Activated CD4-positive, alpha-beta T cell treated with anti-CD3 and anti-CD28 coated beads, Interleukin-2, amount 50 U/mL, for 16 hours (primary cell): ENCODE data around the gene SDK1.
"Not testable (repeated sequence)": the region's sequence is repeated elsewhere in the genome, so short reads cannot be mapped to it uniquely, and the experiment has no call there.

Experiments
- DNase-seq: peaks from one replicate; pipeline ENCODE4 v3.0.0-alpha.2; 2020

SDK1 gene

DNA sequence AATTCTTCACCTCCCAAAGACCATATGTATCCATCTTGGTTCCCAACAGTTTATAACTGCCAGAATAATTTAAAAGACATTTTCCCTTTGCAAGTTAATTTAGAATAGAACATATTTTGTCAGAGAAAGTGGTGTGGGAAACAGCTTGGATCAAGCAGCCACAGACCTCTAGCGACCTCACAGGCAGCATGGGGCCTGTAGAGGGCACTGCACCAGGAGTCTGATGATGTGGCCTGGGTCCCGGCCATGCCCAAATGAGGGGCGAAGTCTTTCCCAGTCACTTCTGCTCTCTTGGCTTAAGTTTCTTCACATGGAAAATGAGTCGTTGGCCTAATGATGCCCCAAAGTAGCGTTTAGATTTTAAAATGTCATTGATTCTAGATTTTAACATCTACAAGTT, 243.2 kb downstream of the SDK1 start:
- DNase-seq: no peak

DNA sequence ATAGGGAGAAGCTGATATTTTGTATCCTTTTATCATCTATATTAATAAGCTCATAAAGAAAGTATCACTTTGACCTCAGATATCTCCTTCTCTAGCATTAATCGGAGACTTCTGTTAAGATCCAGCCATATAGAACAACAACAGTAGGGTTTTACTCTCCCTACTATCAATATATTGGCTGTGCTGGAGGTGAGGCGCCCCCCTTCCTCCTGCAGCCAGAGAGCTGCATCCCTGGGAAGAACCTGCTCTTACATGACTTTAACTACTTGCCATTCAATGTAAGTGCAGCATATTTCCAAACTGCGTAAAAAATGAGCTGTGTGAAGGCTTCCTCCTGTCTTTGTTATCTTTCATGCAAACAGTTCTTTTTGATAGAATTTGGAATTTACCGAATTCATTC, 247.8 kb downstream of the SDK1 start:
- no peak for DNase-seq

DNA sequence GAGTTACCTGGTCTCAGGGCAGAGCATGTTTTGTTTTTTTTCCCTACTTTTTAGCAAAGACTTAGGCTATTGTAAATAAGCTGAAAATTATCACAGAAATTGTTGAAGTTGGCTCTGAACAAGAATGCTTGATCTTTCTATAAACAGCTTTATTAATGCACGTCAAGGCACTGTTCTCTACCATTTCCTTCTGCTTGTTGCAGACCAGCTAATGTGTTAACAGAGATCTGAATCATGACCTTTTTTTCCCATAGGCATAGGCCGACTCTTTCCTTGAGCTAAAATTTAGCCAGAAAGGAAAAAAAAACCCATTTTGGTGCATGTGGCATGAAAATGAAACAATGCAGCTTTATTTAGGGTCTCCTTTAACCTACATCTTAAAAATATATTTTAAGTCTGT, 248.5 kb downstream of the SDK1 start:
- DNase-seq: no peak

GRCh38 chr7:3551536-3551935, 250.5 kb downstream of the SDK1 start:
- no peak for DNase-seq

GRCh38 chr7:3552499-3552898, 251.4 kb downstream of the SDK1 start:
- no peak for DNase-seq

DNA sequence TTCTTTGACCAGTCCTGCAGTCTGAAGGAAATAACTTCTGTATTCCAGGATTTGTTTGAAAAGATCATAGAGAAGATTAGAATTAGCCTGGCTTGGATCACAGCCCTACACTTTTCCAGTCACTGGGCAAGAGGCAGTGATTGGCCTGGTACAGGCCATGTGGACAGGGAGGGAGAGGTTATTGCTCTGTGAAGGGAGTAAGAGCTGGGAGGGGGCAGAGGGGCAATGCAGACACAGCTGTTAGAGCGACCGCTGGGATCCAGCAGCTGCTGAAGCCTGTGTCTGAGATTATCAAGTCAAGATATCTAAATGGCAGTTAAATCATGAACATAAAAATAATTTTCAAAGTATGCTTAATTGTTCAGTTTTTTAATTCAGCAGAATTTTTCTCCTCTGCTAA, 257.3 kb downstream of the SDK1 start:
- DNase-seq: no peak

GRCh38 chr7:3559278-3559677, 258.2 kb downstream of the SDK1 start:
- DNase-seq: no peak

GRCh38 chr7:3560495-3560894, 259.4 kb downstream of the SDK1 start:
- no peak for DNase-seq

DNA sequence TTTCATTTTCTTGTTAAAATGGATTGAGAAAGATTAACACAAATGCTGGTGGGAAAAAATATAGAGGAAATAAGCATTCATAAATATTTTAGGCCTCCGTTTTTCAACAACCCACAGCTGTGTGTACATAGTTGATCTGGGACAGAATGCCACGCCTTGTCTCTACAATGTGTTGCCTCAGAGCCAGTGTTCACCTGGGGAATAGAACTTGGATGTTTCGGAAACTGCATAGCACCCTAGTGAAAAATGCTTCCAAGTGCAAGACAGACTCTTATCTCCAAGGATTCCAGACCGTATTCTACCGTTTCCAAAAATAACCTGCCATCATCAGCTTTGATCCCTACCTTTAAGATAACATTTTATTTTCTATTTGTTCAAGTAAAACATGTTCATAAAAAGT, 260.9 kb downstream of the SDK1 start:
- DNase-seq: no peak

GRCh38 chr7:3564231-3564630, 263.2 kb downstream of the SDK1 start:
- no peak for DNase-seq

GRCh38 chr7:3568516-3568915, 267.5 kb downstream of the SDK1 start:
- no peak for DNase-seq

DNA sequence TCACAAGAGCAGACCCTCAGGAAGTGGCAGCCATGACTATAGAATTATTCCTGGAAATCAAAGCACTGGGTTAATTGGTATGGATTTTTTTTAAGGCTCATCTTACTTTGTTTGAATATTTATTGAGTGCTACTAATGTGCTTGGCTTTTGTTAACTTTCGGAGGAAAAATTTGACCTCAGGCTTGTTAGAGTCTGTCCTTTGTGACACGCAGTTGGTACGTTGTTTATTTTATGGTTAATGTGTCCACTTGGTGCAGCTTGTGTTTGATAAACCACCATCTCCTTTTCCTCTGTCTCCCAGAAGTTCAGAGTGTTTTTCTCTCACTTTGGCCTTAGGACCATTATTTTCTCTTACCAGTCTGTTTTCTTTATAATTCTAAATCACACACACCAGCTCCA, 268.6 kb downstream of the SDK1 start:
- DNase-seq: no peak

DNA sequence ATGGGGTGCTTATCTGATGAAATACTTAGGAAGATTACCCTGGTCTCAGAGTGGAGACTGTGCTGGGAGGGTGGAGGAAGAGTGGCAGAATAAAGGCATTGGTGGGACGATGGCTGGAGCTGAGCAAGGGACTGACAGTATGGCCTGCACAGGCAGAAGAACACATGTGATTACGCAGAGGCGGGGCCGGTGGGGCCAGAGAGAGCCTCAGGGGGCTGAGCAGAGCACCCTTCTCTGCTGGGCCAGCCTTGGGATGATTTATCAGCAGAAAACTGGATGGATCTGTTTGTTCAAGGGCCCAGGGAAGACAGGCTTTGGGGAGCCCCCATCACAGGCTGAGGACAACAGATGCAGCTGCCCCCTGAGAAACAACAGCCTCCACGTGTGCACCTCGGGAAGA, 272.1 kb downstream of the SDK1 start:
- no peak for DNase-seq

DNA sequence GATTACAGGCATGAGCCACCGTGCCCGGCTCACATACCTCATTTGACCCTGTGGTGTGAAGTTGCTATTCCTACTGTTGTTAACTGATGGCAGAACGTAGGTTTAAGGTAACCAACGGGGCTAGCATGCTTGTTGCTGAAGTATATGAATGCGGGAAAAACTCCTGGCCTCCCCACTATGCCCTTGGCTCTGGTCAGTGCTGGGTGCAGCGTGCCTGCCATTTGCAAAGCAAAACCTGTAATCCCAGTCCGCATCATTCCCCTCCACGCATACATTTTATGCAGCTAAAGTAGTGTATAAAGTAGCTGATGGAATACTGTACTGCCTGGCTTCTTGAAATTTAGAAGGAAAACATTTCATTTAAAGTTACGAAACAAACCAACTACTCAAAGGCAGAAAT, 273.3 kb downstream of the SDK1 start:
- no peak for DNase-seq

DNA sequence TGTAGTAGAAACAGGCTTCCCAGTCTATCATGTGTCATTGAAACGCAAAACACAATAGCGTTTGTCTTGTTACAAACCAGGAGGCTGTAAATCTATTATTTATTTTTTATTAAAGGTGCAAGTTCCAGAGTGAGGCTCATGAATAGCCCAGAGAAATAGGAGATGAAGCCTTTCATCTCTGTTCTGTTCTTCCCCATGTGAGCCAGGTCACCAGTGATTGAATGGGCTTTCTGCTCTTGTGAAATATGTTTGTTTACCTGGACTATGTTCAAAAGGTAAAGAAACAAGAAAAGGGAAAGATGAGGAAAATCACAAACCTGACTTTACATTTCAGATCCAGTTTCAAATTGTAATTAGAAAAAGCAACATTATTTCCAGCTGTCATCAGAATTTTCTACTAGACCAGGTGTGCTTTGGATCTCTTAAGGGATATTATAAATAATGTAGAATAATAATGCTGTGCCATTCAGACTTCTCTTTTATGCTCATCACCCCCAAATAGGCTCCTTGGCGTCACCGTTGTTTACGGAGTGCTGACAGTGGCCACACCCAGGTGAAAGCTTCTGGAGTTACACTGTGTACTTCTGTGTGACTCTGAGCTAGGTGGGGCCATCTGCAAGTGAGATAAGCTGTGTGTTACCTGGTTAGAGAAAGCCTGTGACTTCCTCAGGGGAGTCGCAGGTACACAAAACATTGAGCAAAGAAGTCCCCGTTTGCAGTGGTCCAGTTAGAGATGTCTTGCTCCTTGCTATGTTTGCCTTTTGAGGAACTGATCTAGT, 274.9 kb downstream of the SDK1 start:
- no peak for DNase-seq

DNA sequence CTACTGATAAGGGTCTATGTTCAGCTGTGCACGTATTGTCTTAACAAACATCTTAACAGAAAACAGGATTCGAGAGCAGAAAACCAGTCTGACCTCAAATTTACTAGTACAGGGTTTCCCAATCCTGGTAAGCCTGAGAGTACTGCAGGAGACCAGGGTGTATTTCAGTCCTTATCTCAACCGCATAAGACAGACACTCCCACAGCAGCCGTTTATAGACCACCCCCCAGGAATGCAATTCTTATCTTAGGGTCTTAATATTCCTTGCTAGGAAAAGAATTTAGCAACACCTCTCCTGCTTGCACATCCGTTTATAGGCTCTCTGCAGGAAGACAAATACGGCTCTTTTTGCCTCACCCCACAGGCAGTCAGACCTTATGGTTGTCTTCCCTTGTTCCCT, 277.3 kb downstream of the SDK1 start:
- DNase-seq: no peak

DNA sequence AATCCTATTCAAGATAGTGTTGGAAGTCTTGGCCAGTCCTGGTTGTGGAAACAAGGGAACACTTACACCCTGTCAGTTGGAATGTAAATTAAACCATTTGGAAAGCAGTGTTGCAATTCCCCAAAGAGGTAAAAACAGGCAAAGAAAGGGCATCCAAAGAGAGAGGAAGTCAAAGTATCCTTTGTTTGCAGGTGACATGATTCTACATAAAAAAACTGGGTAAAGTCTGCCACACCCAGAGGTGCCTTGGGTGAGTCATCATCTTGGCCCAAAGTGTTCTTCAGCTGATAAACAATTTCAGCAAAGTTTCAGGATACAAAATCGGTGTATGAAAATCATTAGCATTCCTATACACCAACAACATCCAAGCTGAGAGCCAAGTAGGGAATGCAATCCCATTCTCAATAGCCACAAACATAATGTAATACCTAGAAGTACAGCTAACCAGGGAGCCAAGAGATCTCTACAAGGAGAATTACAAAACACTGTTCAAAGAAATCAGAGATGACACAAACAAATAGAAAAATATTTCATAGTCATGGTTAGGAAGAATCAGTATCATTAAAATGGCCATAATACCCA, 278.7 kb downstream of the SDK1 start:
- DNase-seq: no peak

DNA sequence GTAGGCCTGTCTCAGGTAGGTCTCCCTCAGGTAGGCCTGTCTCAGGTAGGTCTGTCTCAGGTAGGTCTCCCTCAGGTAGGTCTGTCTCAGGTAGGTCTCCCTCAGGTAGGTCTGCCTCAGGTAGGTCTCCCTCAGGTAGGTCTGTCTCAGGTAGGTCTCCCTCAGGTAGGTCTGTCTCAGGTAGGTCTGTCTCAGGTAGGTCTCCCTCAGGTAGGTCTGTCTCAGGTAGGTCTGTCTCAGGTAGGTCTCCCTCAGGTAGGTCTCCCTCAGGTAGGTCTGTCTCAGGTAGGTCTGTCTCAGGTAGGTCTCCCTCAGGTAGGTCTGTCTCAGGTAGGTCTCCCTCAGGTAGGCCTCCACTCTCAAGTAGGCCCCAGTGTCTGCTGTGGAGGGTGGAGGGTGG, 281.1 kb downstream of the SDK1 start:
- not testable (repeated sequence) for DNase-seq

- DNase-seq: no peak
Observed at GRCh38 chr7:3585826-3586225, 284.8 kb downstream of the SDK1 start.

DNA sequence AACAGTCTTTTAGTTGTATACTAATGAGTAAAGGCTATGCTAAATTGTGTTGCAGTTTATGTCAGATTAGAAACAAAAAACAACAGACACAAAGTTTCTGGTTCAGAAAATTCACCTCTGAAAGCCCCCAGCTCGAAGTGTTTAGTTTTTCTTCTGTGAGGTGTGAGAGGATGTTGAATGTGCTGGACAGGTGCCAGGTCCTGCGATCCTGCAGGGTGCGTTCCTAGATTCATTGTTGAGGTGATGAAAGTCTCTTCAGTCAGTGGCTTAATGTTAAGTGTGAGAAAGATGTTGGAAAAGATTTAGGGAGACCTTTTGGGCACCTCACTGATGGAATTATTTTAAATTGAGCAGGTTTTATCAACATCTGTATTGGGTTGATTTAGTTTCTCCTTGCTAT, 287.3 kb downstream of the SDK1 start:
- no peak for DNase-seq

DNA sequence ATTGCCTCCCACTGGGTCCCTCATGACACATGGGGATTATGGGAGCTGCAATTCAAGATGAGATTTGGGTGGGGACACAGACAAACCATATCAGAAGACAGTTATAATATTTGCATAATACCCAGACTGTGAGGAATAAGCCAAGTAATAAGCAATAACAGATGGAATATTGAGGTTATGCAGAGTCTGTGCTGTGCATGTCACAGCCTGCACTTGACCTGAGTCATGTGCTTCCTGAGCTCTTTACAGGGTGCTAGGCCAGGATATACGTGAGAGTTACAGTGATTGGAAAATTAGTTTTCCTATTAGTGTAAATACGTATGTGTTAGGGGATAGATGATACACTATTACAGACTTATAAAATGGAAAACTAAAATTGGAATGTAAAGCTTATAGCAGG, 288.7 kb downstream of the SDK1 start:
- no peak for DNase-seq

DNA sequence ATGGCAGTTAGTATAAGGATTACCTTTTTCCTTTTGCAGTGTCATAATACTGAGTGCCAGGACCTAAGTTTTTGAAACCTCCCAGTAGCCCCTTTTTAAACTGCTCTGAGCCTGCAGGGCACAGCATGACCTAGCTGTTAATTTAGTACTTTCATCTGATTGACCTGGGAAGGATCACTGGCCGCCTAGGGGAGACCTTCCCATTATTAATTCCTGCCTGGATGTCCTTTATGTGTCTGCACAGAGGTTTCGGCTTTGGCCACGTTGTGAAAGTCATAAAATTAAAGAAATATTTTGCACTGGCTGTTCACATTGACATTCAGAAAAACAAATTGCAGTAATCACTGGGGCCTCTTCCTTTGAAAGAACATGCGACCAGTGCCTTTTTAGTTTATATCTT, 290.2 kb downstream of the SDK1 start:
- DNase-seq: no peak

DNA sequence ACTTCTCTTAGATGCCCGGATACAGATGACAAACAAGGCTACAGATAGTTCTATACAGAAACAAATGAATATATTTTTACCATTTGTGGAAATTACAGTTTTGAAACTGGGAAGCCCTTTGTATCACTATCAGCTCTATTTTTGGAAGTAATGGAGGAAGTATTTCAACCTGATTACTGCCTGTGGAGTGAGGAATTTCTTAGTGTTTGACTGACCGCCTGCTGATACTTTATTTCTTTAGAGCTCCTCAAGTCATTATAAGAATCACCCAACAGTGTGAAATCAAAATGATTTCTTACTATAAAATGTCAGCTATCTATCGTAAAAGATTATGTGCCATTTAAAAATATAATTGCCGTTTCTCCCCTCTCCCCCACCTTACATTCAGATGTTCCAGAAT, 290.9 kb downstream of the SDK1 start:
- DNase-seq: no peak

GRCh38 chr7:3592401-3593134, 291.5 kb downstream of the SDK1 start:
- no peak for DNase-seq
